Mucosa of descending colon (tissue), 3 donors: ENCODE measurements around the gene THOC5. TPM values are rescaled to one million over a fixed set of nuclear protein-coding genes. Genes with fewer than 3 reads are reported as not detected.

Experiments used
- ATAC-seq: fragments of 200-7000 bp; cut with Tn5 transposase; one replicate; pipeline ENCODE4 v1.9.1; 2020; ENCODE audit warnings: mild to moderate bottlenecking, moderate library complexity
- DNase-seq, 3 donors: peaks; one replicate each; pipeline ENCODE4 v3.0.0-alpha.2; 2020
- H3K36me3 ChIP-seq: fragments of 200-600 bp; one replicate; pipeline ENCODE4 v1.8.0; 2021; ENCODE audit warnings: low read depth, mild to moderate bottlenecking
- H3K4me1 ChIP-seq: fragments of 200-600 bp; one replicate; pipeline ENCODE4 v1.8.0; 2021; ENCODE audit warnings: low read depth, mild to moderate bottlenecking
- H3K4me3 ChIP-seq: fragments of 200-600 bp; one replicate; pipeline ENCODE4 v1.8.0; 2021; ENCODE audit warnings: mild to moderate bottlenecking
- H3K9me3 ChIP-seq: fragments of 200-600 bp; one replicate; pipeline ENCODE4 v1.8.0; 2021; ENCODE audit warnings: mild to moderate bottlenecking
- CTCF ChIP-seq: fragments of 200-600 bp; IDR thresholded peaks from one replicate; pipeline ENCODE4 v1.8.0; 2022; ENCODE audit warnings: antibody characterized with exemption, mild to moderate bottlenecking
- intact Hi-C, 2 donors: fragments of 100-400 bp; cut with DNase I in 1 of 2; cut with micrococcal nuclease in 1 of 2; formaldehyde crosslinking; loops; one replicate each; pipeline versions ENCODE4 v1.11.0 to v1.11.1; 2022; cut with DNase I, micrococcal nuclease
- total RNA-seq, 3 donors: library from RNA; stranded (reverse); fragmentation: NEBNext Ultra II Directional in 2 of 3; extraction: Animal tissue kit (Norgen Biotek cat#: 25700) in 2 of 3; gene quantifications; one replicate each; pipeline versions ENCODE4 v1.2.1 to v1.2.4, GENCODE V29; 2021 to 2023
- donor health status: DM: no; HTN: no; CAD: no; lungs with moderate emphysema.
- donor health status: DM: no; HTN: no; CAD: no.
- donor health status: DM: no; HTN: yes; CAD: no.

The THOC5 gene
- total RNA-seq, 3 donors from 2014 or later = 26.6 to 70.5 (median 27.3) TPM

GRCh38 chr22:29511126-29511862 lies 42.3 kb downstream of the THOC5 start:
- DNase-seq (no peak), ATAC-seq (no peak)
- intact Hi-C loops = no loop called here
- Histone ChIP-seq H3K4me1 (no peaks in the 10 kb centered on the region), H3K4me3 (no peak overlapping the region), H3K36me3 (no peaks in the 10 kb centered on the region), H3K9me3 (no peaks in the 10 kb centered on the region)
- TF ChIP-seq CTCF = no peak

GRCh38 chr22:29510542-29510941 lies 43.0 kb downstream of the THOC5 start:
- no peak for ATAC-seq
- no peaks in the 10 kb centered on the region for H3K4me1 ChIP-seq
- no peak for DNase-seq
- H3K9me3 ChIP-seq = no peaks in the 10 kb centered on the region
- H3K36me3 ChIP-seq = no peaks in the 10 kb centered on the region
- H3K4me3 ChIP-seq = no peak overlapping the region
- TF ChIP-seq CTCF = no peak
- intact Hi-C loops = no loop called here

GRCh38 chr22:29509815-29510214 lies 43.7 kb downstream of the THOC5 start:
- TF ChIP-seq CTCF = no peak
- intact Hi-C loops = no loop called here
- no peak overlapping the region for H3K4me3 ChIP-seq
- H3K4me1 ChIP-seq = no peaks in the 10 kb centered on the region
- ATAC-seq (no peak), DNase-seq (no peak)
- no peaks in the 10 kb centered on the region for H3K9me3 ChIP-seq
- H3K36me3 ChIP-seq = no peaks in the 10 kb centered on the region

- no peaks in the 10 kb centered on the region for H3K9me3 ChIP-seq
- ATAC-seq = no peak
- H3K4me3 ChIP-seq = no peak overlapping the region
- intact Hi-C loops = no loop called here
- DNase-seq = no peak
- no peak for TF ChIP-seq CTCF
- no peaks in the 10 kb centered on the region for H3K4me1 ChIP-seq
- H3K36me3 ChIP-seq = no peaks in the 10 kb centered on the region
Observed at GRCh38 chr22:29509298-29509697, 44.3 kb downstream of the THOC5 start.

- peak in 1 of 3 donors; percentile 36 for DNase-seq
- H3K4me1 ChIP-seq = no peaks in the 10 kb centered on the region
- ATAC-seq = no peak
- TF ChIP-seq CTCF = no peak
- no peaks in the 10 kb centered on the region for H3K9me3 ChIP-seq
- H3K4me3 ChIP-seq = no peak overlapping the region
- intact Hi-C loops = no loop called here
- H3K36me3 ChIP-seq = no peaks in the 10 kb centered on the region
Observed at GRCh38 chr22:29503811-29504372, 49.7 kb downstream of the THOC5 start.
